Ectodermal cell (in vitro differentiated cells): ENCODE results near the gene CHST9.
A peak's percentile ranks its signal among the peaks of the same experiment; 100 is the strongest.
"Not testable (repeated sequence)": the region's sequence is repeated elsewhere in the genome, so short reads cannot be mapped to it uniquely, and the experiment has no call there.

Source experiments
- H3K27ac ChIP-seq: 2 replicates; pipeline ENCODE4 v1.7.0; 2013; ENCODE audit warnings: mild to moderate bottlenecking, low read depth, low read length; ENCODE audit not compliant: insufficient read depth, poor library complexity, severe bottlenecking
- H3K27me3 ChIP-seq: 2 replicates; pipeline ENCODE4 v1.7.0; 2013; ENCODE audit warnings: mild to moderate bottlenecking, low read length; ENCODE audit not compliant: insufficient read depth, control insufficient read depth, poor library complexity, severe bottlenecking
- H3K36me3 ChIP-seq: one replicate; pipeline ENCODE4 v1.7.0; 2013; ENCODE audit warnings: low read length; ENCODE audit not compliant: control insufficient read depth, insufficient read depth
- H3K4me1 ChIP-seq: one replicate; pipeline ENCODE4 v1.7.0; 2013; ENCODE audit warnings: low read length; ENCODE audit not compliant: control insufficient read depth, insufficient read depth
- H3K4me3 ChIP-seq: 2 replicates; pipeline ENCODE4 v1.7.0; 2013; ENCODE audit warnings: low read depth, low read length, control low read depth; ENCODE audit not compliant: insufficient read depth
- H3K9me3 ChIP-seq: 2 replicates; pipeline ENCODE4 v1.7.0; 2013; ENCODE audit warnings: mild to moderate bottlenecking, low read length, moderate library complexity; ENCODE audit not compliant: control insufficient read depth
- WGBS, 2 experiments: methylation state at CpG; one replicate each; pipeline ENCODE4 v1.1.7; 2013; ENCODE audit warnings: missing lambda C conversion rate in 2 of 2; 5-methylcytosine and 5-hydroxymethylcytosine counted together

The CHST9 gene

GRCh38 chr18:26992926-26993325 lies 192.2 kb downstream of the CHST9 start:
- Histone ChIP-seq H3K27me3 (no peaks in the 10 kb centered on the region), H3K4me3 (no peak overlapping the region), H3K36me3 (no peaks in the 10 kb centered on the region), H3K9me3 (no peaks in the 10 kb centered on the region), H3K27ac (no peak overlapping the region), H3K4me1 (no peaks in the 10 kb centered on the region)
- 94 to 95% methylated on average over 2 of the region's 2 CpGs for WGBS, 2 experiments

GRCh38 chr18:26989842-26990241 lies 195.3 kb downstream of the CHST9 start:
- no peaks in the 10 kb centered on the region for H3K36me3 ChIP-seq
- no peaks in the 10 kb centered on the region for H3K9me3 ChIP-seq
- H3K4me1 ChIP-seq, result no peaks in the 10 kb centered on the region
- no peak overlapping the region for H3K4me3 ChIP-seq
- no peaks in the 10 kb centered on the region for H3K27me3 ChIP-seq
- no peak overlapping the region for H3K27ac ChIP-seq

GRCh38 chr18:26981360-26982082 lies 203.6 kb downstream of the CHST9 start:
- no peaks in the 10 kb centered on the region for H3K27me3 ChIP-seq
- H3K36me3 ChIP-seq, result no peaks in the 10 kb centered on the region
- no peaks in the 10 kb centered on the region for H3K9me3 ChIP-seq
- no peak overlapping the region for H3K4me3 ChIP-seq
- no peak overlapping the region for H3K27ac ChIP-seq
- 95 to 96% methylated on average over 6 of the region's 6 CpGs for WGBS, 2 experiments
- no peaks in the 10 kb centered on the region for H3K4me1 ChIP-seq

GRCh38 chr18:26978812-26979341 lies 206.2 kb downstream of the CHST9 start:
- 93 to 94% methylated on average over 2 of the region's 4 CpGs for WGBS, 2 experiments
- H3K9me3 ChIP-seq, result no peaks in the 10 kb centered on the region
- no peaks in the 10 kb centered on the region for H3K36me3 ChIP-seq
- H3K4me1 ChIP-seq, result no peaks in the 10 kb centered on the region
- H3K4me3 ChIP-seq, result no peak overlapping the region
- no peaks in the 10 kb centered on the region for H3K27me3 ChIP-seq
- H3K27ac ChIP-seq, result no peak overlapping the region

- no peak overlapping the region for H3K4me3 ChIP-seq
- H3K9me3 ChIP-seq, result no peaks in the 10 kb centered on the region
- no peaks in the 10 kb centered on the region for H3K27me3 ChIP-seq
- no peaks in the 10 kb centered on the region for H3K36me3 ChIP-seq
- 93% methylated on average over 1 of the region's 1 CpG; no CpG with 5 or more reads in 1 of the 2 experiments for WGBS, 2 experiments
- H3K27ac ChIP-seq, result no peak overlapping the region
- no peaks in the 10 kb centered on the region for H3K4me1 ChIP-seq
Measured at GRCh38 chr18:26977781-26978180, 207.3 kb downstream of the CHST9 start.

GRCh38 chr18:26976206-26976605 lies 208.9 kb downstream of the CHST9 start:
- H3K9me3 ChIP-seq, result no peaks in the 10 kb centered on the region
- H3K4me1 ChIP-seq, result no peaks in the 10 kb centered on the region
- no peaks in the 10 kb centered on the region for H3K36me3 ChIP-seq
- H3K27ac ChIP-seq, result peak overlapping the region; percentile 8
- 89 to 91% methylated on average over 2 of the region's 2 CpGs for WGBS, 2 experiments
- no peak overlapping the region for H3K4me3 ChIP-seq
- H3K27me3 ChIP-seq, result no peaks in the 10 kb centered on the region

- H3K36me3 ChIP-seq, H3K27me3 ChIP-seq, H3K27ac ChIP-seq, H3K4me3 ChIP-seq, H3K9me3 ChIP-seq, H3K4me1 ChIP-seq: not testable (repeated sequence)
- 93% methylated on average over 15 of the region's 15 CpGs for WGBS, 2 experiments
Measured at GRCh38 chr18:26972549-26972948, 212.6 kb downstream of the CHST9 start.

GRCh38 chr18:26971409-26971808 lies 213.7 kb downstream of the CHST9 start:
- Histone ChIP-seq H3K27ac (no peak overlapping the region), H3K36me3 (no peaks in the 10 kb centered on the region), H3K4me3 (no peak overlapping the region), H3K4me1 (no peaks in the 10 kb centered on the region), H3K9me3 (no peaks in the 10 kb centered on the region), H3K27me3 (no peaks in the 10 kb centered on the region)
- 86 to 90% methylated on average over 7 to 8 of the region's 8 CpGs for WGBS, 2 experiments

GRCh38 chr18:26970637-26971036 lies 214.5 kb downstream of the CHST9 start:
- no peaks in the 10 kb centered on the region for H3K36me3 ChIP-seq
- no peaks in the 10 kb centered on the region for H3K9me3 ChIP-seq
- no peaks in the 10 kb centered on the region for H3K4me1 ChIP-seq
- H3K4me3 ChIP-seq, result no peak overlapping the region
- 85 to 88% methylated on average over 4 of the region's 4 CpGs for WGBS, 2 experiments
- H3K27ac ChIP-seq, result no peak overlapping the region
- H3K27me3 ChIP-seq, result no peaks in the 10 kb centered on the region

- Histone ChIP-seq H3K36me3 (no peaks in the 10 kb centered on the region), H3K4me1 (no peaks in the 10 kb centered on the region), H3K4me3 (no peak overlapping the region), H3K27me3 (no peaks in the 10 kb centered on the region), H3K9me3 (no peaks in the 10 kb centered on the region), H3K27ac (no peak overlapping the region)
- 96 to 98% methylated on average over 3 of the region's 3 CpGs for WGBS, 2 experiments
Measured at GRCh38 chr18:26965206-26965605, 219.9 kb downstream of the CHST9 start.
